Ascending aorta (tissue), 2 donors: ENCODE data around the gene NUDT9. TPM values are rescaled to one million over a fixed set of nuclear protein-coding genes. Genes with fewer than 3 reads are reported as not detected.

ENCODE experiments used
- DNase-seq, 2 donors: peaks; one replicate each; pipeline ENCODE4 v3.0.0-alpha.2; 2019; ENCODE audit warnings: low spot score in 2 of 2
- H3K27ac ChIP-seq, 2 donors: fragments of 200-600 bp; sonication (generic); one replicate each; pipeline ENCODE4 v1.5.1; 2016 to 2017; ENCODE audit warnings: mild to moderate bottlenecking in 1 of 2
- H3K27me3 ChIP-seq: fragments of 200-600 bp; sonication (generic); one replicate; pipeline ENCODE4 v1.5.1; 2017
- H3K36me3 ChIP-seq, 2 donors: fragments of 200-600 bp; sonication (generic); one replicate each; pipeline ENCODE4 v1.5.1; 2016
- H3K4me1 ChIP-seq, 2 donors: fragments of 200-600 bp; sonication (generic); one replicate each; pipeline ENCODE4 v1.5.1; 2016 to 2017; ENCODE audit warnings: mild to moderate bottlenecking in 1 of 2
- H3K4me3 ChIP-seq, 2 donors: fragments of 200-600 bp; sonication (generic); one replicate each; pipeline ENCODE4 v1.5.1; 2016 to 2017; ENCODE audit warnings: mild to moderate bottlenecking in 1 of 2
- H3K9me3 ChIP-seq, 2 donors: fragments of 200-600 bp; sonication (generic); one replicate each; pipeline ENCODE4 v1.5.1; 2016
- intact Hi-C: fragments of 100-400 bp; cut with DNase I; formaldehyde crosslinking; loops from one replicate; pipeline ENCODE4 v1.15.1; 2023
- total RNA-seq: library from RNA; depleted of rRNA; stranded (reverse); fragments of >200 nt; gene quantifications from one replicate; pipeline ENCODE4 v1.1.0, GENCODE V29; 2016
- TF ChIP-seq, protein P1 (sequence below), 3 experiments: fragments of 200-600 bp in 2 of 3; fragments of 450-650 bp in 1 of 3; sonication (generic) in 2 of 3; IDR thresholded peaks; one replicate each; pipeline ENCODE4 v1.5.1; 2016 to 2019; ENCODE audit warnings: antibody characterized with exemption in 3 of 3, mild to moderate bottlenecking in 1 of 3, moderate library complexity in 1 of 3

The NUDT9 gene
- total RNA-seq, 1 donor from 2014 or later, result 35.9 TPM

DNA sequence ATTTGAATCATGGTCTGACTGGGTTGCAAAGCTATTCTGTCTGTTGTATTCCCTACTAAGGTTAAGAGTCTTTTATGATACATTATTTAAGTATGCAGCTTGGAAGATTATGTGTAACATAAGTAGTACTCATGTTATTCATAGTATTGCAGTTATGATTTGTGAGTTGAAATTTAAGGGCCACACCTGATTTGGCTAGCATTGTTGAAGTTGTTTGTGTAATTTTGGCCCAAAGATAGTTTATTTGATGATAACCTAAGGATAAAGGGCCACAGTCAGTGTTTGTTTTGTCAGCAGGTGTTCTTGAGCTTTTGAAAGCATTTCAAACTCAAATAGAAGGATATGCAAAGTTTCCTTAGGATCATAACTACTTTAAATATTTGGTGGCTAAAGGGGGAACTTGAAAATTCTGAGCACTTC is 38.9 kb downstream of the NUDT9 start:
- TF ChIP-seq, protein P1, sequence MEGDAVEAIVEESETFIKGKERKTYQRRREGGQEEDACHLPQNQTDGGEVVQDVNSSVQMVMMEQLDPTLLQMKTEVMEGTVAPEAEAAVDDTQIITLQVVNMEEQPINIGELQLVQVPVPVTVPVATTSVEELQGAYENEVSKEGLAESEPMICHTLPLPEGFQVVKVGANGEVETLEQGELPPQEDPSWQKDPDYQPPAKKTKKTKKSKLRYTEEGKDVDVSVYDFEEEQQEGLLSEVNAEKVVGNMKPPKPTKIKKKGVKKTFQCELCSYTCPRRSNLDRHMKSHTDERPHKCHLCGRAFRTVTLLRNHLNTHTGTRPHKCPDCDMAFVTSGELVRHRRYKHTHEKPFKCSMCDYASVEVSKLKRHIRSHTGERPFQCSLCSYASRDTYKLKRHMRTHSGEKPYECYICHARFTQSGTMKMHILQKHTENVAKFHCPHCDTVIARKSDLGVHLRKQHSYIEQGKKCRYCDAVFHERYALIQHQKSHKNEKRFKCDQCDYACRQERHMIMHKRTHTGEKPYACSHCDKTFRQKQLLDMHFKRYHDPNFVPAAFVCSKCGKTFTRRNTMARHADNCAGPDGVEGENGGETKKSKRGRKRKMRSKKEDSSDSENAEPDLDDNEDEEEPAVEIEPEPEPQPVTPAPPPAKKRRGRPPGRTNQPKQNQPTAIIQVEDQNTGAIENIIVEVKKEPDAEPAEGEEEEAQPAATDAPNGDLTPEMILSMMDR (IDR thresholded peaks at IDR 0.05), result no peak
- intact Hi-C loops, result loop anchor here (10.0 kb wide), 1 partner anchor 186 kb away; no protein-coding TSS in a partner anchor
- H3K4me1 ChIP-seq, result no peaks in the 10 kb centered on the region
- H3K9me3 ChIP-seq, result no peaks in the 10 kb centered on the region
- DNase-seq, result no peak
- no peaks in the 10 kb centered on the region for H3K27me3 ChIP-seq
- peaks cover 10 to 26% of the 10 kb centered on the region in 2 donors for H3K36me3 ChIP-seq
- no peak overlapping the region for H3K27ac ChIP-seq
- H3K4me3 ChIP-seq, result no peak overlapping the region

DNA sequence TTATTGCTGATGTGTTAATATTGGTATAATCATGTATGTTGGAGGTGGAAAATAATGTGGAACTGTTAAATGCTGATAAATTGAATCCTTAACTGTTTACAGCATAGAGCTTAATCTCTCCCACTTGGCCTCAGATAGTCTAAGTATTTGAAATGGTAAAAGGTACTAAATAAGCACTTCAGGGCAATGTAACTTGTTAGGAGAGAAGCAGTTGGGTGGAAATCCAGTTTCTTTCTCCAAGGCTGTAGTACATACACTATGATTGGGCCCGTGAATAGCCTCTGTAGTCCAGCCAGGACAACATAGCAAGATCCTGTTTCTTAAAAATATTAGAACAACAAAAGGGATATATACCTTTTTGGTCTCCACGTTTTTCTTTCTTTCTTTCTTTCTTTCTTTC is 39.7 kb downstream of the NUDT9 start:
- intact Hi-C loops, result loop anchor here (10.0 kb wide), 1 partner anchor 187 kb away; no protein-coding TSS in a partner anchor
- TF ChIP-seq, protein P1 (IDR thresholded peaks at IDR 0.05), result no peak
- no peaks in the 10 kb centered on the region for H3K27me3 ChIP-seq
- DNase-seq, result no peak
- no peaks in the 10 kb centered on the region for H3K4me1 ChIP-seq
- no peak overlapping the region for H3K4me3 ChIP-seq
- peaks cover 10 to 26% of the 10 kb centered on the region in 2 donors for H3K36me3 ChIP-seq
- no peak overlapping the region for H3K27ac ChIP-seq
- no peaks in the 10 kb centered on the region for H3K9me3 ChIP-seq

DNA sequence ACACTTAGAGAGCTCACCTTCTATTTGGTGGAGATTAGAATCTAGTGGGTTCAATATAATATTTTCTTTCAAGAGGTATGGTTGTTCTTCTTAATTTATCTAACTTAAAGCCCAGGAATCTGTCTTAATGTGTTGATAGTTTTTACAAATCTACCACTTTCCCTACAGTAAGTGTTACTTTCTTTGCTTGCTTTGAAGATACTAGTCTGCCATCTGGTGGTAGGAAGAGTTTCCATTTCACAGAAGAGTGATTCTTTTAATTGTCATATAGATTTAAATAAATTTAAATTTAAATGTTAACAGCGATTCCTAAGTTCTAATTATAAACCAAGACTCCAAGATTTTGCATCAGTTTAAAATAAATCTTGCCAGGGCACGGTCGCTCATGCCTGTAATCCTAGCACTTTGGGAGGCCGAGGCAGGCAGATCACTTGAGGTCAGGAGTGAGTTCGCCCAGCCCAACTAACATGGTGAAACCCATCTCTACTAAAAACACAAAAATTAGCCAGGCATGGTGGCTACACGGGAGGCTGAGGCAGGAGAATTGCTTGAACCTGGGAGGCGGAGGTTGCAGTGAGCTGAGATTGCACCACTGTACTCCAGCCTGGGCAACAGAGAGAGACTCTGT is 43.5 kb downstream of the NUDT9 start:
- Histone ChIP-seq H3K9me3 (no peaks in the 10 kb centered on the region), H3K27ac (no peak overlapping the region), H3K4me3 (no peak overlapping the region), H3K4me1 (no peaks in the 10 kb centered on the region), H3K27me3 (no peaks in the 10 kb centered on the region), H3K36me3 (peaks cover 0 to 5% of the 10 kb centered on the region in 2 donors)
- no peak for DNase-seq
- intact Hi-C loops, result loop anchor here (1.0 to 10.0 kb wide), 2 partner anchors 91 to 191 kb away; no protein-coding TSS in a partner anchor
- TF ChIP-seq, protein P1 (IDR thresholded peaks at IDR 0.05), result peak; percentile 34 to 57 (median 40)

DNA sequence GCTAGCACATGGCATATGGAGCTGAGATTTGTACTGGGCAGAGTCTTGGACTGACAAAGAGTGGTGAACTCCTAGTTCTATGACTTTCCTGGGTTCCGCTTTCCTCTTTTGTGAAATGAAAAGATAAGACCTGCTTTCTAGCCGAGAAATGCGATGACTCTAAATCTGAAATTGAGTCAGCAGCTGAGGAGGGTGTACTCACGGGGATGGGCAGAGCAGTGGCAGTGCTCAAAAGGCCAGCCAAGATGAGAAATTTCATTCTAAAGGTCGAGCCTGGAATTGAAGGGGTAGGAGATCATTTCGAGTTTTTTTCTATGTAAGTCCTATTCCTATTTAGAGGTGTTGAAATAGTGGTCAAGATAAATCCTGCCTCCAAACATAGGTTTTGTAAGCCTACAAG is 47.0 kb downstream of the NUDT9 start:
- H3K27me3 ChIP-seq, result no peaks in the 10 kb centered on the region
- no peaks in the 10 kb centered on the region for H3K9me3 ChIP-seq
- no peak for DNase-seq
- no peak overlapping the region for H3K4me3 ChIP-seq
- TF ChIP-seq, protein P1 (IDR thresholded peaks at IDR 0.05), result no peak
- H3K4me1 ChIP-seq, result no peaks in the 10 kb centered on the region
- peak overlapping the region in 1 of 2 donors; percentile 48 for H3K27ac ChIP-seq
- intact Hi-C loops, result loop anchor here (10.0 kb wide), 1 partner anchor 195 kb away; no protein-coding TSS in a partner anchor
- H3K36me3 ChIP-seq, result peaks cover 10 to 25% of the 10 kb centered on the region in 2 donors

DNA sequence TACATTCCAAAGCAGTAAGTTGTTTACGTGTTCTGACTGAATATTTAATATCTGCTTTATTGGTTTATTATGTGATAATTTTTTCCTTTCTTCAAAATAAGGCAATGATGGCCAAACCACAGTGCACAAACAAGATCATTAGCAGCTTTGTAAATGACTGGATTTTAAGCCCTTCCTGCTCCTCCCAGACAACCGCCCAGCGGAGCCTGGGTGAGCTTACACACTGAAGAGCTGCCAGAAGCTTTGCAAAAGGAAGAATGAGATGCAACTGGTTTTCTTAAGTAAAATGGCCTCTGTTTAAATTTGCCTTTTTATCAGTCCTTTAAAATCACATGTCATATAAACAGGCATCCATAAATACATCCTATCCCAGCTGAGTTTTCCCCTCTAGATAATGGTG is 54.6 kb downstream of the NUDT9 start:
- intact Hi-C loops, result no loop called here
- H3K27ac ChIP-seq, result peak overlapping the region in 1 of 2 donors; percentile 24
- TF ChIP-seq, protein P1 (IDR thresholded peaks at IDR 0.05), result no peak
- no peak for DNase-seq
- H3K4me1 ChIP-seq, result no peaks in the 10 kb centered on the region
- H3K36me3 ChIP-seq, result peaks cover 75 to 91% of the 10 kb centered on the region in 2 donors
- H3K9me3 ChIP-seq, result no peaks in the 10 kb centered on the region
- H3K4me3 ChIP-seq, result no peak overlapping the region
- H3K27me3 ChIP-seq, result no peaks in the 10 kb centered on the region
